HepG2 (cell line): ENCODE data around the gene TMEM38A. TPM values are rescaled to one million over a fixed set of nuclear protein-coding genes. Genes with fewer than 3 reads are reported as not detected.

Experiments
- ARID2 ChIP-seq: sonication (generic); formaldehyde crosslinking; IDR thresholded peaks from 2 replicates; pipeline ENCODE4 v1.8.1; 2022; ENCODE audit warnings: mild to moderate bottlenecking, missing genetic modification reagents, borderline replicate concordance
- E2F1 ChIP-seq: sonication (generic); formaldehyde crosslinking; IDR thresholded peaks from 2 replicates; pipeline ENCODE4 v1.5.0; 2020; ENCODE audit warnings: missing genetic modification reagents
- EEA1 ChIP-seq: sonication (generic); formaldehyde crosslinking; IDR thresholded peaks from 2 replicates; pipeline ENCODE4 v1.5.1; 2020; ENCODE audit warnings: mild to moderate bottlenecking, missing genetic modification reagents, borderline replicate concordance
- ETV5 ChIP-seq: IDR thresholded peaks from 2 replicates; pipeline ENCODE4 v1.6.1; 2018; ENCODE audit warnings: missing biosample characterization, missing genetic modification reagents, inconsistent platforms, borderline replicate concordance
- FUBP1 ChIP-seq: sonication (generic); formaldehyde crosslinking; IDR thresholded peaks from 2 replicates; pipeline ENCODE4 v1.5.1; 2020; ENCODE audit warnings: missing genetic modification reagents, mild to moderate bottlenecking, borderline replicate concordance
- GZF1 ChIP-seq: sonication (generic); formaldehyde crosslinking; IDR thresholded peaks from 2 replicates; pipeline ENCODE4 v1.5.1; 2020; ENCODE audit warnings: mild to moderate bottlenecking, missing genetic modification reagents
- HNF4G ChIP-seq, 2 experiments: sonication (generic) in 1 of 2; formaldehyde crosslinking in 1 of 2; IDR thresholded peaks; 2 replicates each; pipeline versions ENCODE4 v1.4.0 to v1.6.1; 2011 to 2020; ENCODE audit warnings: borderline replicate concordance in 2 of 2, low read depth in 2 of 2, mild to moderate bottlenecking in 2 of 2, low read length in 1 of 2, missing genetic modification reagents in 1 of 2, moderate library complexity in 1 of 2
- IKZF5 ChIP-seq: IDR thresholded peaks from 2 replicates; pipeline ENCODE4 v1.6.1; 2018; ENCODE audit warnings: missing genetic modification reagents, mild to moderate bottlenecking, missing compliant biosample characterization
- JUNB ChIP-seq: sonication (generic); formaldehyde crosslinking; IDR thresholded peaks from 2 replicates; pipeline ENCODE4 v1.8.0; 2022; ENCODE audit warnings: missing genetic modification reagents, mild to moderate bottlenecking, borderline replicate concordance
- KDM1A ChIP-seq: IDR thresholded peaks from 2 replicates; pipeline ENCODE4 v1.6.1; 2016; ENCODE audit warnings: missing compliant biosample characterization
- PBX2 ChIP-seq: IDR thresholded peaks from 2 replicates; pipeline ENCODE4 v1.6.1; 2016; ENCODE audit warnings: control low read depth
- YEATS2 ChIP-seq: sonication (generic); formaldehyde crosslinking; IDR thresholded peaks from 2 replicates; pipeline ENCODE4 v1.4.0; 2020; ENCODE audit warnings: missing genetic modification reagents, borderline replicate concordance
- ZNF383 ChIP-seq: sonication (generic); formaldehyde crosslinking; IDR thresholded peaks from 2 replicates; pipeline ENCODE4 v1.4.0; 2020; ENCODE audit warnings: missing genetic modification reagents, mild to moderate bottlenecking, borderline replicate concordance
- ZNF430 ChIP-seq: sonication (generic); formaldehyde crosslinking; IDR thresholded peaks from 2 replicates; pipeline ENCODE4 v1.9.0; 2021; ENCODE audit warnings: mild to moderate bottlenecking, missing genetic modification reagents
- ZNF432 ChIP-seq: sonication (generic); formaldehyde crosslinking; IDR thresholded peaks from 2 replicates; pipeline ENCODE4 v1.5.0; 2020; ENCODE audit warnings: missing genetic modification reagents, mild to moderate bottlenecking, borderline replicate concordance
- ZNF460 ChIP-seq: sonication (generic); formaldehyde crosslinking; IDR thresholded peaks from 2 replicates; pipeline ENCODE4 v1.5.1; 2020; ENCODE audit warnings: missing genetic modification reagents, mild to moderate bottlenecking, borderline replicate concordance
- ZNF484 ChIP-seq: sonication (generic); formaldehyde crosslinking; IDR thresholded peaks from 2 replicates; pipeline ENCODE4 v1.5.1; 2020; ENCODE audit warnings: mild to moderate bottlenecking, low read depth, missing genetic modification reagents, borderline replicate concordance
- ZNF777 ChIP-seq: sonication (generic); formaldehyde crosslinking; IDR thresholded peaks from 2 replicates; pipeline ENCODE4 v1.4.0; 2020; ENCODE audit warnings: missing genetic modification reagents
- ZSCAN31 ChIP-seq: sonication (generic); formaldehyde crosslinking; IDR thresholded peaks from 2 replicates; pipeline ENCODE4 v1.5.0; 2020; ENCODE audit warnings: low read depth, mild to moderate bottlenecking, missing genetic modification reagents
- polyA plus RNA-seq, 8 experiments: library from polyadenylated mRNA; depleted of rRNA in 3 of 8; stranded (reverse) in 7 of 8; unstranded in 1 of 8; fragments of >200 nt; fragmentation: Illumina TruSeq in 4 of 8; extraction: Trizol in 4 of 8; gene quantifications; 2 replicates each; pipeline versions ENCODE4 v1.2.1 to v1.2.3, GENCODE V29; 2011 to 2016; ENCODE audit warnings: low read depth in 4 of 8, missing spikeins in 1 of 8, mixed read lengths in 1 of 8; ENCODE audit not compliant: insufficient read depth in 1 of 8
- total RNA-seq, 5 experiments: library from RNA; depleted of rRNA; stranded (reverse); fragments of >200 nt; fragmentation: Illumina TruSeq; extraction: Trizol; gene quantifications; 2 replicates each; pipeline ENCODE4 v1.2.3, GENCODE V29; 2016; ENCODE audit warnings: low read depth in 1 of 5
- TF ChIP-seq, protein P1 (sequence below): sonication (generic); formaldehyde crosslinking; IDR thresholded peaks from 2 replicates; pipeline ENCODE4 v1.4.0; 2020; ENCODE audit warnings: missing genetic modification reagents

The TMEM38A gene
- total and polyA plus RNA-seq, 2 of the 13 experiments (the other 11 are each of a cell fraction or from before 2014, with no cell fraction given): 4.8 to 6.8 TPM

GRCh38 chr19:16659832-16660708, 869 bp upstream of the TMEM38A start, which contains the start of gene SMIM7 (continued):
- TF ChIP-seq PBX2 (CRISPR knock-in tag) (no peak), E2F1 (CRISPR knock-in tag) (peak; percentile 27; the same call in 1 of the 2 replicates), ZNF430 (CRISPR knock-in tag) (0 out of 2 replicates have a peak, but pooled peaks have one; percentile 7), ARID2 (CRISPR knock-in tag) (peak; percentile 14; the same call in 1 of the 2 replicates), YEATS2 (CRISPR knock-in tag) (peak; percentile 95; the same call in 1 of the 2 replicates), JUNB (CRISPR knock-in tag) (no peak), EEA1 (CRISPR knock-in tag) (no peak), IKZF5 (CRISPR knock-in tag) (peak; percentile 64), ZSCAN31 (CRISPR knock-in tag) (0 out of 2 replicates have a peak, but pooled peaks have one; percentile 43), FUBP1 (CRISPR knock-in tag) (no peak), GZF1 (CRISPR knock-in tag) (no peak), KDM1A (CRISPR knock-in tag) (no peak), HNF4G (IDR thresholded peaks at IDR 0.05; ENCODE audit: borderline replicate concordance, low read depth, low read length) (no peak), HNF4G (CRISPR knock-in tag; IDR thresholded peaks at IDR 0.05; ENCODE audit: borderline replicate concordance, low read depth) (no peak), ZNF777 (CRISPR knock-in tag) (peak; percentile 57; the same call in 1 of the 2 replicates), ZNF460 (CRISPR knock-in tag) (no peak), ZNF484 (no peak), ZNF383 (CRISPR knock-in tag) (no peak), ZNF432 (no peak), ETV5 (CRISPR knock-in tag) (peak; percentile 74)
- TF ChIP-seq, protein P1, sequence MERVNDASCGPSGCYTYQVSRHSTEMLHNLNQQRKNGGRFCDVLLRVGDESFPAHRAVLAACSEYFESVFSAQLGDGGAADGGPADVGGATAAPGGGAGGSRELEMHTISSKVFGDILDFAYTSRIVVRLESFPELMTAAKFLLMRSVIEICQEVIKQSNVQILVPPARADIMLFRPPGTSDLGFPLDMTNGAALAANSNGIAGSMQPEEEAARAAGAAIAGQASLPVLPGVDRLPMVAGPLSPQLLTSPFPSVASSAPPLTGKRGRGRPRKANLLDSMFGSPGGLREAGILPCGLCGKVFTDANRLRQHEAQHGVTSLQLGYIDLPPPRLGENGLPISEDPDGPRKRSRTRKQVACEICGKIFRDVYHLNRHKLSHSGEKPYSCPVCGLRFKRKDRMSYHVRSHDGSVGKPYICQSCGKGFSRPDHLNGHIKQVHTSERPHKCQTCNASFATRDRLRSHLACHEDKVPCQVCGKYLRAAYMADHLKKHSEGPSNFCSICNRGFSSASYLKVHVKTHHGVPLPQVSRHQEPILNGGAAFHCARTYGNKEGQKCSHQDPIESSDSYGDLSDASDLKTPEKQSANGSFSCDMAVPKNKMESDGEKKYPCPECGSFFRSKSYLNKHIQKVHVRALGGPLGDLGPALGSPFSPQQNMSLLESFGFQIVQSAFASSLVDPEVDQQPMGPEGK (CRISPR knock-in tag): peak; percentile 92
